HepG2 (cell line): ENCODE measurements around the gene PGAP3. TPM values are rescaled to one million over a fixed set of nuclear protein-coding genes. Genes with fewer than 3 reads are reported as not detected.

Experiments used
- ATAC-seq: fragments of 200-7000 bp; cut with Tn5 transposase; 3 replicates; pipeline ENCODE4 v1.9.1; 2020; ENCODE audit warnings: mild to moderate bottlenecking, moderate library complexity
- BruUV-seq: library from RNA; stranded (reverse); fragments of 400-500 nt; replicated peaks from 2 replicates; lab custom pipeline; 2021; lab: Mats Ljungman, UMichigan
- CTCF ChIA-PET: fragments of 300-600 bp; formaldehyde crosslinking; extraction: SDS; loops from one replicate; lab custom pipeline; 2021; ENCODE audit warnings: low total read pairs, inconsistent platforms, low intra/inter-chr PET ratio; lab: Yijun Ruan, JAX
- POLR2A ChIA-PET: fragments of 350-600 bp; sonication (Branson Sonifier 250); formaldehyde crosslinking; loops from one replicate; lab custom pipeline; 2020; ENCODE audit warnings: antibody characterized with exemption, inconsistent platforms; lab: Yijun Ruan, JAX
- DNase-seq: peaks from one replicate; pipeline ENCODE4 v3.0.0-alpha.2; 2015; ENCODE audit warnings: low spot score
- FAIRE-seq: peaks from 3 replicates; lab custom pipeline; 2011; peaks lifted over from hg19 to GRCh38; lab: Jason Lieb, UNC
- H2AFZ ChIP-seq: one replicate; pipeline ENCODE4 v1.6.1; 2011; ENCODE audit warnings: low read length, inconsistent platforms
- H3K27ac ChIP-seq: fragments of 300-600 bp; 3 replicates; pipeline ENCODE4 v1.8.0; 2011; ENCODE audit warnings: mixed run types, mild to moderate bottlenecking, mixed read lengths, low read length, inconsistent platforms; ENCODE audit not compliant: insufficient read depth; ENCODE audit errors: extremely low read length
- H3K27me3 ChIP-seq, 2 experiments: fragments of 200-600 bp in 1 of 2; 2 replicates in 1 of 2; 3 replicates in 1 of 2; pipeline versions ENCODE4 v1.6.0 to v1.8.0; 2011; ENCODE audit warnings: low read length in 2 of 2, mild to moderate bottlenecking in 2 of 2, moderate library complexity in 2 of 2, inconsistent platforms in 1 of 2; ENCODE audit not compliant: insufficient read depth in 2 of 2, control insufficient read depth in 1 of 2
- H3K36me3 ChIP-seq, 2 experiments: fragments of 200-600 bp in 1 of 2; replicated peaks in 1 of 2; 2 replicates in 1 of 2; 3 replicates in 1 of 2; pipeline versions ENCODE4 v1.5.1 to v1.8.0; 2011; ENCODE audit warnings: low read length in 2 of 2, inconsistent platforms in 1 of 2; ENCODE audit not compliant: insufficient read depth in 2 of 2, control insufficient read depth in 1 of 2
- H3K4me1 ChIP-seq: 2 replicates; pipeline ENCODE4 v1.5.1; 2012; ENCODE audit warnings: low read length, inconsistent platforms; ENCODE audit not compliant: insufficient read depth
- H3K4me2 ChIP-seq: 2 replicates; pipeline ENCODE4 v1.6.0; 2011; ENCODE audit warnings: low read depth, low read length, inconsistent platforms
- H3K4me3 ChIP-seq, 3 experiments: fragments of 200-600 bp in 1 of 3; sonication (generic), shearing (Covaris generic) in 1 of 3; replicated peaks in 1 of 3; 2 replicates each; pipeline ENCODE4 v1.5.1; 2011 to 2016; ENCODE audit warnings: low read length in 3 of 3, inconsistent platforms in 2 of 3, low read depth in 2 of 3, mild to moderate bottlenecking in 2 of 3, control low read depth in 1 of 3, mixed read lengths in 1 of 3; ENCODE audit not compliant: insufficient read depth in 1 of 3
- H3K79me2 ChIP-seq: one replicate; pipeline ENCODE4 v1.6.1; 2011; ENCODE audit warnings: low read length, inconsistent platforms; ENCODE audit not compliant: insufficient read depth
- H3K9ac ChIP-seq: 2 replicates; pipeline ENCODE4 v1.6.0; 2011; ENCODE audit warnings: mild to moderate bottlenecking, low read depth, low read length, inconsistent platforms; ENCODE audit not compliant: insufficient read depth
- H3K9me3 ChIP-seq: 2 replicates; pipeline ENCODE4 v1.5.1; 2012; ENCODE audit warnings: mild to moderate bottlenecking, low read length
- H4K20me1 ChIP-seq: 2 replicates; pipeline ENCODE4 v1.6.0; 2011; ENCODE audit warnings: inconsistent platforms, mild to moderate bottlenecking, low read length, moderate library complexity; ENCODE audit not compliant: insufficient read depth
- AGO2 ChIP-seq: fragments of 200-400 bp; formaldehyde crosslinking; optimal IDR thresholded peaks from 2 replicates; pipeline ENCODE3; 2017; ENCODE audit warnings: mild to moderate bottlenecking, low read depth, low read length, moderate library complexity
- BRD4 ChIP-seq: sonication (generic); formaldehyde crosslinking; IDR thresholded peaks from 2 replicates; pipeline ENCODE4 v1.4.0; 2020; ENCODE audit warnings: missing genetic modification reagents
- HCFC1 ChIP-seq: fragments of 150-350 bp; IDR thresholded peaks from 2 replicates; pipeline ENCODE4 v1.6.1; 2014; ENCODE audit warnings: low read depth, low read length
- PATZ1 ChIP-seq: sonication (generic); formaldehyde crosslinking; IDR thresholded peaks from 2 replicates; pipeline ENCODE4 v1.4.0; 2020; ENCODE audit warnings: missing genetic modification reagents
- SRSF1 ChIP-seq: fragments of 200-400 bp; formaldehyde crosslinking; optimal IDR thresholded peaks from 2 replicates; pipeline ENCODE3; 2017; ENCODE audit warnings: mild to moderate bottlenecking, low read depth, low read length, moderate library complexity
- ZNF558 ChIP-seq: sonication (generic); formaldehyde crosslinking; IDR thresholded peaks from 2 replicates; pipeline ENCODE4 v1.9.0; 2022; ENCODE audit warnings: mild to moderate bottlenecking, missing genetic modification reagents, borderline replicate concordance
- ZNF781 ChIP-seq: sonication (generic); formaldehyde crosslinking; IDR thresholded peaks from 2 replicates; pipeline ENCODE4 v1.5.1; 2020; ENCODE audit warnings: borderline replicate concordance, mild to moderate bottlenecking, missing genetic modification reagents; ENCODE audit errors: not compliant biosample characterization
- ZNF883 ChIP-seq: sonication (generic); formaldehyde crosslinking; IDR thresholded peaks from 2 replicates; pipeline ENCODE4 v1.5.1; 2020; ENCODE audit warnings: mild to moderate bottlenecking, missing genetic modification reagents; ENCODE audit errors: not compliant biosample characterization
- WGBS: methylation state at CpG from one replicate; pipeline ENCODE4 v1.1.6; 2017; ENCODE audit warnings: low lambda C conversion rate; 5-methylcytosine and 5-hydroxymethylcytosine counted together
- in situ Hi-C: cut with HindIII; loops from 2 replicates; pipeline ENCODE4 v1.10.0; 2017; ENCODE audit warnings: low pct_unique_long_range_greater_than_20kb; ENCODE audit not compliant: extremely low pct_ligation_motif_present
- intact Hi-C: fragments of 100-400 bp; cut with micrococcal nuclease; formaldehyde crosslinking; loops from one replicate; pipeline ENCODE4 v1.10.0; 2022; ENCODE audit not compliant: unreplicated experiment
- polyA plus RNA-seq, 8 experiments: library from polyadenylated mRNA; depleted of rRNA in 3 of 8; stranded (reverse) in 7 of 8; unstranded in 1 of 8; fragments of >200 nt; fragmentation: Illumina TruSeq in 4 of 8; extraction: Trizol in 4 of 8; gene quantifications; 2 replicates each; pipeline versions ENCODE4 v1.2.1 to v1.2.3, GENCODE V29; 2011 to 2016; ENCODE audit warnings: low read depth in 4 of 8, missing spikeins in 1 of 8, mixed read lengths in 1 of 8; ENCODE audit not compliant: insufficient read depth in 1 of 8
- total RNA-seq, 5 experiments: library from RNA; depleted of rRNA; stranded (reverse); fragments of >200 nt; fragmentation: Illumina TruSeq; extraction: Trizol; gene quantifications; 2 replicates each; pipeline ENCODE4 v1.2.3, GENCODE V29; 2016; ENCODE audit warnings: low read depth in 1 of 5

PGAP3 gene
- total and polyA plus RNA-seq, 2 of the 13 experiments (the other 11 are each of a cell fraction or from before 2014, with no cell fraction given), result 11.9 to 14.6 TPM

DNA sequence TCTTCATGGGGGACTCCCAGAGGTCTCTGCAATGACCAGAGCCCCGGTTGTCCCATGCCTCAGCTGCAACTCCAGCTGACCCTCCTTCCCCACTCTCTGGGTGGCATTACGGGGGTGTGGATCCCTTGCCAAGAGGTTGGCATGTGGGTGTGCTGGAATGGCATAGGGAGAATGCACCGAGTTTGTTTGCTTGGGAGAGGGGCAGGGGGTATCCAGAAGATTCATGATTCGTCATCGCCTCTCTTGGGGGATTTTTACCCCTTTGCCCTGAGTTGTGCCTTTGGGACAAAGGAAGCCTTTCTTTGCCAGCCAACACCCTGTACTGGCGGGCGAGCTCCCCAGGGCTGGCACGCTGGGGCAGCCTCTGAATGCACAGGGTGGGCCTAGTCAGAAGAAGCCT, 18.5 kb upstream of the PGAP3 start (continued):
- no peak for TF ChIP-seq SRSF1

GRCh38 chr17:39705786-39706348, 18.0 kb upstream of the PGAP3 start:
- intact Hi-C loops (no loop called here), in situ Hi-C loops (no loop called here)
- Histone ChIP-seq H3K79me2 (peaks cover 44% of the 10 kb centered on the region), H3K27ac (no peak overlapping the region), H3K4me3 (no peak overlapping the region), H3K4me2 (no peak overlapping the region), H3K27me3 (no peaks in the 10 kb centered on the region), H4K20me1 (peaks cover 14% of the 10 kb centered on the region; the same call in 1 of the 2 replicates), H2AFZ (no peak overlapping the region), H3K4me1 (peaks cover 51% of the 10 kb centered on the region), H3K9ac (no peak overlapping the region), H3K36me3 (peaks cover 38 to 47% of the 10 kb centered on the region in 2 experiments), H3K9me3 (no peaks in the 10 kb centered on the region)
- DNase-seq (no peak), ATAC-seq (no peak), FAIRE-seq (no peak)
- no TSS peak for BruUV-seq
- POLR2A ChIA-PET, result interaction anchor here (0.7 to 3.0 kb wide), 2 partner anchors 31 to 34 kb away, joined by 3 to 8 read pairs; partner anchors contain the start of gene GRB7
- no peak for TF ChIP-seq HCFC1
- no peak for TF ChIP-seq ZNF558 (CRISPR knock-in tag)
- TF ChIP-seq ZNF781, result no peak
- TF ChIP-seq BRD4, result no peak
- no peak for TF ChIP-seq ZNF883
- TF ChIP-seq AGO2, result peak; percentile 8
- no peak for TF ChIP-seq PATZ1 (CRISPR knock-in tag)
- 91% methylated on average over 9 of the region's 12 CpGs for WGBS
- CTCF ChIA-PET, result no interaction called here
